DMS153 treated with DMSO at 0.1 percent for 48 hours (cell line): ENCODE results near the gene SBNO1.
A peak's percentile ranks its signal among the peaks of the same experiment; 100 is the strongest.
"Not testable (repeated sequence)": the region's sequence is repeated elsewhere in the genome, so short reads cannot be mapped to it uniquely, and the experiment has no call there.

Source experiments
- DNase-seq: peaks from one replicate; lab custom pipeline; 2025; ENCODE audit not compliant: unreplicated experiment; lab: John Stamatoyannopoulos, UW

Gene SBNO1

DNA sequence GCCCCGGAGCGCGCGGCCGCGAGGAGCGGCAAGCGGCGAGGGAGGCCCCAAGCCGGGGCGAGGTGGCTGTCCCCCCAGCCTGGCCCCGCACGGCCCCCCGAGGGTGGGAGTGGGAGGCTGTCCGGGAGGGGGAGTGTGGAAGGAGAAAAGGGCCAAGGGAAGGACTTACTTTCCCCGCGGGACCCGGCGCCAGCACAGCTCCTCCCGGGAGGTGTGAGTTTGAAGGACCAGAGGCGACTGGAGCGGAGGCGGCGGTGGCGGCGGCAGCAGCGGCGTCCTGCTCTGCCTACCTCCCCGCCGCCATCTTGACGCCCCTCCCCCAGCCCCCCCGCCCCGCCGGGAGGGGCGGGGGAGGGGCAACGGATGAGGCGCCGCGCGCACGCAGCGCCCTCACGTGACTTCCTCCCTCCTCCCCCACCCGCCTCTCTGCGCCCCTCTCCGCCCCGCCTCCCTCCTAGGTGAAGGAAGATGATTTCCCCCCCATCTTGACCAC lies at the start of gene SBNO1:
Gene SBNO1, minus strand, starts transcription at position 316 of the 493 bp plus-strand sequence. CDS start 14,406 bp downstream, outside the sequence.
- DNase-seq = peak; percentile 78

DNA sequence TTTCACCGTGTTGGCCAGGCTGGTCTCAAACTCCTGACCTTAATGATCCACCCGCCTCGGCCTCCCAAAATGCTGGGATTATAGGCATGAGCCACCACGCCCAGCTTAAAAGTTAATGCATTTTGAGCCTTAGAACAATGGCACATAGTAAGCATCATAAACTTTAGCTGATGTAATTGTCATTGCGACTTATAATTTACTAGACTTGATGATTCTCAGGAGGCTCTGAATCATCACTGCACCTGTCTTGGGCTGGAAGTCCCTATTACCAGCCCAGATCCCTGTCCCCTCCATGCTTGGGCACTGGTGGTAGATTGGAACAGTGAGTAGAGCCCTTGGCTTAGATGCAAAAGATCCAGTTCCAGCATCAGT lies 45.4 kb upstream of the SBNO1 start:
- DNase-seq = no peak

GRCh38 chr12:123409284-123410040 lies 44.8 kb upstream of the SBNO1 start:
- DNase-seq = not testable (repeated sequence)

DNA sequence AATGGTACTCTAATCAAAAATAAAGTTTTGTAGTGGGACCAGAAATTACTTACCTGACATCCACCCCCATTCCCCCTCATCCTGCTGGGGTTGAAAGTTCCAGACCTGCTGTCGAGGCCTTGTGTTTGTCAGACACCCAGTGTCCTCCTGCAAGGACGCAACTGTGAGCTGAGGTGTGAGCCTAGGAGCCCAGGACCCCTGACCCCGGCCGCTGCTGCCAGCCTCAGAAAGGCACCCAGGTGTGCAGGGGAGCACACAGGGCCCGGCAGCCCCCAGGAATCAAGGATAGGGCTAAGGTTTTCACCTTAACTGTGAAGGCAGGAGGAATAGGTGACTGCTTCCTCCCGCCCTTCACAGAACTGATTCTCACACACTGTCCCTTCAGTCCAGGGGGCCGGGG lies 44.0 kb upstream of the SBNO1 start:
- DNase-seq = not testable (repeated sequence)

DNA sequence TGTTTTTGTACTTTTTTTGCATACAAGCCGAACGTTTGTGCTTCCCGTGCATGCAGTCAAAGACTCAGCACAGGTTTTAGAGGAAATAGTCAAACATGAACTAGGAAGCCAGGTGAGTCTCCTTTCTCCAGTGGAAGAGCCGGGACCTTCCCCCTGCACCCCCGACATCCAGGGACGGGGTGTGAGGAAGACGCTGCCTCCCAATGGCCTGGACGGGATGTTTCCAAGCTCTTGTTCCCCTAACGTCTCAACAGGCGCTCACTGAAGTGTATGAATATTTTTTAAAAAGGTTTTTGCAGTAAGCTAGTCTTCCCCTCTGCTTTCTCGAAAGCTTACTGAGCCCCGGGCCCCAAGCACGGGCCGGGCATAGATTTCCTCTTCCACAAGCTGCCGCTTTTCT lies 43.3 kb upstream of the SBNO1 start:
- DNase-seq = not testable (repeated sequence)

DNA sequence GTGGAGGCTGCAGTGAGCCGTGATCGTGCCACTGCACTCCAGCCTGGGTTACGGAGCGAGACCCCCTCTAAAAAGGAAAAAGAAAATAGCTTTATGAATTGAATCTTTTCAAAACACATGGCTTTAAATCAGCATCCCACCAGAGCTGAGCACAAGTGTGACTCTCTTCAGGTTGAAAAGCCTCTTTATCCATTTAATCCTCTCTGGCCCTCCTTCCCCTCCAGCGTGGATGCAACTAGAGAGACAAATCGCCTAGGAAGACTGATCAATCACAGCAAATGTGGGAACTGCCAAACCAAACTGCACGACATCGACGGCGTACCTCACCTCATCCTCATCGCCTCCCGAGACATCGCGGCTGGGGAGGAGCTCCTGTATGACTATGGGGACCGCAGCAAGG lies 42.6 kb upstream of the SBNO1 start:
- not testable (repeated sequence) for DNase-seq

GRCh38 chr12:123404581-123404980 lies 39.9 kb upstream of the SBNO1 start:
- no peak for DNase-seq

- DNase-seq = no peak
These were observed 37.4 kb upstream of the SBNO1 start for GRCh38 chr12:123401753-123402683.

GRCh38 chr12:123399255-123399617 lies 34.6 kb upstream of the SBNO1 start:
- DNase-seq = no peak

DNA sequence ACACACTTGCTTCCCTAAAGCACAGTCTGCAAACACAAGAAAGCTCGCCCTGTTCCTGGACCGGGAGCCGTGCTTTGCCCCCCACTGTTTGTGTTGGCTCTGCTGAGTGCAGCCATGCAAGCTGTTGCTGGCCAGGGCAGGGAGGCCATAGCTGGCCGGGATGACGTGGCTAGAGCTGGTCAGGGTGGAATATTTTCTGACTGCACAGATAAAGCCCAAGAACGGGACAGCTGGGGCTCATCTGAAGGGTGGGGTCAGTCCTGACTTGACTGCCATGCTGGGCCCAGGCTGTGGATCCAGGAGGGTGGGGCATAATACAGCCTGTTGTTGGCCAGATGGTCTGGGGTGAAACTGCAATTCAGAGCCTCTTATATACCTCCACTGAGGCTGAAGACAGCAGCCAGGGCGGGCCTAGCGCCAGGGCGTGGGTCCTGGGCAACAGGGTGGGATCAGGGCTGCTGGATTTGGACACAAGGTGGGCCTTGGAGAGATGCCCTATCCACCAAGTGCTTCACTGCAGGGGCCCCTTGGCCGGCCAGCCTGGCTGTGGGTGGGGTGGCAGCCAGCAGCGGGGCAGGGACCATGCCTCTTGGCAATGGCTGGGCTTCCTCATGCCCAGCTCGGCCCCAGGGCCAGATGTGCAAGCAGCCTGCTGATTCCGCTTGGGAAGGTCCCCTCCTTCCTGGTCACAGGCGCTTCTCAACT lies 34.1 kb upstream of the SBNO1 start:
- DNase-seq = no peak

GRCh38 chr12:123398177-123398549 lies 33.5 kb upstream of the SBNO1 start:
- DNase-seq = no peak

- DNase-seq = no peak
These were observed 32.8 kb upstream of the SBNO1 start for GRCh38 chr12:123397400-123397799.

GRCh38 chr12:123396954-123397353 lies 32.3 kb upstream of the SBNO1 start:
- DNase-seq = no peak

DNA sequence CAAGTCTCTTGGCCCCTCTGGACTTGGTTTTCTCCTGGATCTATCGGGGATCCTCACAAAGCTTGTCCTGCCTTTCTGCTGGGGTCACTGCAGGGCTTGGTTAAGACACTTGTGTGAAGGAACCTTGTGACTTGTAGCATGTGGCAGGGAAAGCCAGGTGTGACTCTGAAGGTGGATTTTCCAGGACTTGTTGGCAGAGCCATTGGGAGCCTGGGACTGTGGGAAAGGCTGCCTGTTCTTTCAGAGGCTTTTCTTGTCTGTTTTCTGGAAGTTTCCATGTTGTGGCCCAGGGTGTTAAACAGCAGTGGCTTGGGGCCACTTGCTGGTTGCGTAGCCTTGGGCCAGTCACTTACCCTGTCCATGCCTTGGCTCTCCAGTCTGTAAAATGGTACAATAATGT lies 31.9 kb upstream of the SBNO1 start:
- DNase-seq = no peak

GRCh38 chr12:123395236-123395635 lies 30.6 kb upstream of the SBNO1 start:
- no peak for DNase-seq

- no peak for DNase-seq
These were observed 29.1 kb upstream of the SBNO1 start for GRCh38 chr12:123393747-123394146.

DNA sequence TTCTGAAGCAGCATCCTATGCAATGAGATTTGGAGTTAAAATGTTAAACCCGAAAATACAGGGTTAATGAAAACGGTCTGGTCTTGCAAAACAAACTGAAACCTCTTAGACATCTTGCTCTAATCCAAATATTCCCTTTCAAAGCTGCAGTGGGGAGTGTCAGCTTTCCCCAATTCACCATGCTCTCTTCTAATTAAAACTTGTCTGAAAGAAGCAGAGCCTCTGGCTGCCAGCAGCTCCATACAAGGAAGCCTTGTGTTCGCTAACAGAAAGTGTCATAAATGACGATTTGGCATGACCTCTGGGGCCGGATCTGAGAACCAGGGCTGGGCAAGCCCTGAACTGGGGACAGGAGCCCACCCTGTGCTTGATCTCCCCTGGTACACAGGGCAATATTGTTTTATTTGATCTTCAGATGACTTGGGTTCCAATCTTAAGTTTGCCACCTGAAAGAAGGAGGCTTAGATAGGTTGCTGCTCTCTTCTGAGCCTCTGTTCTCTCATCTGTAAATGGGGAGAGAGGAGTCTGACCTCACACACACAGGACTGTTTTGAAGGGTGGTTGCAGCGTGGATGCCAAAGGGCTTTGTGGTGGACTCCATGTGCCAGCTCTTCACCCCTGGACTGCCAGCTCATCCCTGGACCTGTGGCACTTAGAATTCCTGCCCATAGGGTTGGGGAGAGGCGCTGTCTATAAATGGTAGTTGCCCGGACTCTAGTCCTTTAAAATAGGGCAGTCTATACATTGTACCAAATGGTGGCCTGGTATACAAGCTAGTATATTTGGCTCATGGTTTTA lies 27.1 kb upstream of the SBNO1 start:
- DNase-seq = no peak

GRCh38 chr12:123390498-123391426 lies 26.1 kb upstream of the SBNO1 start:
- DNase-seq = no peak

DNA sequence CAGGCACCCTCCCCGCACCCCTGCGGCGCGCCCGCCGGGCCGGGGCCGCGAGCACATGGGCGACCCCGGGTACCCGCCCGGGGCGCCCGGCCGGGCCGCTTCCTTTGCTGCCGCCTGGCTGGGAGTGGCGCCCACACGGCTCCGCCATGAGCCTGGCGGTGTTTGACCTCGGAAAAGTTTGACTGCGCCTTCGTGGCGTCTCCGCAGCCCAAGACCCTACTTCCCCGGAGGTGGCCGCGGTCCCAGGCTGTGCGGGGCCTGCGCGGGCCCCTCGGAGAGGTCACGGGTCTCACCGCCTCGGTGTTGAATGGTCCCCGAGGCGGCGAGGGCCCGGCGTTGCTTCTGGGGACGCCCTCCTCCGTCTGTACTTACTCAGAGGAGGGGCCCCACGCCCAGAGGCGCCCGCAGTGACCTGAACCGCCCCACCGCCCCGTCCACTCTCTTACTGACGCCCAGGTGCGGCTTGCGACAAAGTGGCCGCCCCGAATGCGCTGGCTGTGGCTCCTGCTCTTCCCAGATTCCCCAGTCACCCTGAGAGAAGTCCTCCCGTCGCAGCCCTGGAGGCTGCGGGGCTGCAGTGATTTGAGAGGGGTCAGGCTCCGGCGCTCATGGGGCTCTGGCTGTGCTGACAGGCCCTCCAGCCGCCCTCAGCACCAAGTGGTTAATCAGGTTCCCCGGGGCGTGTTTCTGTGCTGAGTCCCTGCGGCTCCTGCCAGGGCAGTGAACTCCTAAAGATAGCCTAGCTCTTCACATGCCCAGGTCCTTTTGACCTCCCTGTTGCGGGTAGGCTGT lies 25.1 kb upstream of the SBNO1 start:
- DNase-seq = no peak
